Osteocyte (in vitro differentiated cells): Measurements from ENCODE around the gene NCAM2. TPM values are rescaled to one million over a fixed set of nuclear protein-coding genes. Genes with fewer than 3 reads are reported as not detected.

Experiments used
- DNase-seq: peaks from one replicate; pipeline ENCODE4 v3.0.0; 2021; ENCODE audit warnings: mixed read lengths; ENCODE audit not compliant: unreplicated experiment; ENCODE audit errors: extremely low spot score
- H3K27ac Mint-ChIP-seq: one replicate; pipeline ENCODE4 v1.8.0; 2021; ENCODE audit warnings: mild to moderate bottlenecking, mixed read lengths; ENCODE audit not compliant: unreplicated experiment
- H3K27me3 Mint-ChIP-seq: one replicate; pipeline ENCODE4 v1.8.0; 2021; ENCODE audit warnings: mixed read lengths; ENCODE audit not compliant: unreplicated experiment
- H3K36me3 Mint-ChIP-seq: one replicate; pipeline ENCODE4 v1.8.0; 2021; ENCODE audit warnings: mixed read lengths; ENCODE audit not compliant: unreplicated experiment
- H3K4me1 Mint-ChIP-seq: one replicate; pipeline ENCODE4 v1.8.0; 2021; ENCODE audit warnings: mixed read lengths; ENCODE audit not compliant: unreplicated experiment
- H3K4me3 Mint-ChIP-seq: one replicate; pipeline ENCODE4 v1.8.0; 2021; ENCODE audit warnings: mild to moderate bottlenecking, moderate library complexity, mixed read lengths; ENCODE audit not compliant: unreplicated experiment
- H3K9me3 Mint-ChIP-seq: one replicate; pipeline ENCODE4 v1.8.0; 2021; ENCODE audit warnings: mixed read lengths; ENCODE audit not compliant: unreplicated experiment
- total RNA-seq: library from RNA; stranded (reverse); gene quantifications from 2 replicates; pipeline ENCODE4 v1.2.1, GENCODE V29; 2021
- TF ChIP-seq, protein P1 (sequence below): fragments of 200-600 bp; sonication (generic); IDR thresholded peaks from 2 replicates; pipeline ENCODE4 v1.5.0; 2021; ENCODE audit warnings: antibody characterized with exemption, mild to moderate bottlenecking, moderate library complexity

The NCAM2 gene
- total RNA-seq, 1 donor from 2014 or later = 121 TPM

DNA sequence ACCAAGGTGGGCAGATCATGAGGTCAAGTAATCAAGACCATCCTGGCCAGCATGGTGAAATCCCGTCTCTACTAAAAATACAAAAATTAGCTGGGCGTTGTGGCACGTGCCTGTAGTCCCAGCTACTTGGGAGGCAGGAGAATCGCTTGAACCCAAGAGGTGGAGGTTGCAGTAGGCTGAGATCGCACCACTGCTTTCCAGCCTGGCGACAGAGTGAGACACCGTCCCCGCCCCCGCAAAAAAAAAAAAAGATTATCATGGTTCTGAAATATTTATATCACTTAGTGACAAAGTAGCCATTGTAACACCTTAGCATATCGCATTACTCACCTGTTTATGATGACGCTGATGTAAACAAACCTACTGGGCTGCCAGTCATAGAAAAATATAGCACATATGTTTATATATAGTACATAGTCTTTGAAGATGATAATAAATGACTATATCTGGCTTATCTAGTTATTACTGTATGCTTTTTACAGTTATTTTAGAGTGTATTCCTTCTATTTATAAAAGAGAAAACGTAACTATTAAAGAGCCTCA, 160.2 kb downstream of the NCAM2 start:
- DNase-seq = no peak
- TF ChIP-seq, protein P1, sequence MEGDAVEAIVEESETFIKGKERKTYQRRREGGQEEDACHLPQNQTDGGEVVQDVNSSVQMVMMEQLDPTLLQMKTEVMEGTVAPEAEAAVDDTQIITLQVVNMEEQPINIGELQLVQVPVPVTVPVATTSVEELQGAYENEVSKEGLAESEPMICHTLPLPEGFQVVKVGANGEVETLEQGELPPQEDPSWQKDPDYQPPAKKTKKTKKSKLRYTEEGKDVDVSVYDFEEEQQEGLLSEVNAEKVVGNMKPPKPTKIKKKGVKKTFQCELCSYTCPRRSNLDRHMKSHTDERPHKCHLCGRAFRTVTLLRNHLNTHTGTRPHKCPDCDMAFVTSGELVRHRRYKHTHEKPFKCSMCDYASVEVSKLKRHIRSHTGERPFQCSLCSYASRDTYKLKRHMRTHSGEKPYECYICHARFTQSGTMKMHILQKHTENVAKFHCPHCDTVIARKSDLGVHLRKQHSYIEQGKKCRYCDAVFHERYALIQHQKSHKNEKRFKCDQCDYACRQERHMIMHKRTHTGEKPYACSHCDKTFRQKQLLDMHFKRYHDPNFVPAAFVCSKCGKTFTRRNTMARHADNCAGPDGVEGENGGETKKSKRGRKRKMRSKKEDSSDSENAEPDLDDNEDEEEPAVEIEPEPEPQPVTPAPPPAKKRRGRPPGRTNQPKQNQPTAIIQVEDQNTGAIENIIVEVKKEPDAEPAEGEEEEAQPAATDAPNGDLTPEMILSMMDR = no peak
- Mint-ChIP-seq H3K27me3 (no peaks in the 10 kb centered on the region), H3K27ac (no peak overlapping the region), H3K4me1 (peaks cover 6% of the 10 kb centered on the region), H3K4me3 (no peak overlapping the region), H3K9me3 (no peaks in the 10 kb centered on the region), H3K36me3 (no peaks in the 10 kb centered on the region)

DNA sequence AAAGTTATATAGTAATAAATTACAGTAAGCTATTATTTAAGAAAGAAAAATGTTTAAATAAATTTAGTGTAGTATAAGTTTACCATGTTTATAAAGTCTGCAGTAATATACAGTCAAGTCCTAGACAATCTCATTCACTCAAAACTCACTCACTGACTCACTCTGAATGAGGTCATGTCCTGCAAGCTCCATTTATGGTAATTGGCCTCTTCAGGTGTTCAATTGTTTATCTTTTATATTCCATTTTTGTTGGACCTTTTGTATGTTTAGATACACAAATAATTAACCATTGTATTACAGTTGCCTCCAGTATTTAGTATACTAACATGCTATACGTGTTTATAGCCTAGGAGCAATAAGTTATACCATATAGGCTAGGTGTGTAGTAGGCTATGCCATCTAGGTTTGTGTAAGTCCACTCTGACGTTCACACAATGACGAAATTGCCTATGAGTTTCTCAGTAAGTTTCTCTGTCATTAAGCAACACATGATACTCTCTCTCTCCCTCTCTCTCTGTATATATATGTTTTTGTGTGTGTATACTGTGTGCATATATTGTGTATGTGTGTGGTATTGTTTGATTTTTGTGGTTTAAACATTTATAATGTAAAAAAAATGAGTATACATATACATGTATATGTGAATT, 161.2 kb downstream of the NCAM2 start:
- no peaks in the 10 kb centered on the region for H3K9me3 Mint-ChIP-seq
- TF ChIP-seq, protein P1 = no peak
- no peaks in the 10 kb centered on the region for H3K36me3 Mint-ChIP-seq
- no peaks in the 10 kb centered on the region for H3K27me3 Mint-ChIP-seq
- no peak overlapping the region for H3K4me3 Mint-ChIP-seq
- peaks cover 13% of the 10 kb centered on the region for H3K4me1 Mint-ChIP-seq
- H3K27ac Mint-ChIP-seq = no peak overlapping the region
- no peak for DNase-seq

DNA sequence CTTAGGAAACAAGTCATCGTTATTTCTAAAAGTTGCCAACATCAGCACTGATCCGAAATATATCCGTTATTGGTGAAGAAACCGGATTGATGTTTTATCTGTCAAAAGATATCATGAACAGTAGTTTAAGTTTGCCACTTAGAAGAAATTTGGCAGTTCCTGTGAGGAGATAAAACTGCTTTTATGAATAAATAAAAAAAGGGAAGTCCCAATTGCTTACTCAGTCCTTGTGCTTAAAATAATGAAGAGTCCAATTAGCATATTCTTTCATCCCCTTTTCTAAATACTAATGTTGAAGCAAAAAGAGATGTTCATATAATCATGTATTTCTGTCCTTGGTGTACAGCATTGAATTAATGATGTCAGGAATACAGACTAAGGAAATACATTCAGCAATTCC, 164.6 kb downstream of the NCAM2 start:
- Mint-ChIP-seq H3K27ac (no peak overlapping the region), H3K36me3 (peaks cover 10% of the 10 kb centered on the region), H3K4me1 (peaks cover 23% of the 10 kb centered on the region), H3K27me3 (no peaks in the 10 kb centered on the region), H3K9me3 (peaks cover 10% of the 10 kb centered on the region), H3K4me3 (no peak overlapping the region)
- DNase-seq = no peak
- TF ChIP-seq, protein P1 = no peak

GRCh38 chr21:21163904-21164303, 165.7 kb downstream of the NCAM2 start:
- DNase-seq = no peak

DNA sequence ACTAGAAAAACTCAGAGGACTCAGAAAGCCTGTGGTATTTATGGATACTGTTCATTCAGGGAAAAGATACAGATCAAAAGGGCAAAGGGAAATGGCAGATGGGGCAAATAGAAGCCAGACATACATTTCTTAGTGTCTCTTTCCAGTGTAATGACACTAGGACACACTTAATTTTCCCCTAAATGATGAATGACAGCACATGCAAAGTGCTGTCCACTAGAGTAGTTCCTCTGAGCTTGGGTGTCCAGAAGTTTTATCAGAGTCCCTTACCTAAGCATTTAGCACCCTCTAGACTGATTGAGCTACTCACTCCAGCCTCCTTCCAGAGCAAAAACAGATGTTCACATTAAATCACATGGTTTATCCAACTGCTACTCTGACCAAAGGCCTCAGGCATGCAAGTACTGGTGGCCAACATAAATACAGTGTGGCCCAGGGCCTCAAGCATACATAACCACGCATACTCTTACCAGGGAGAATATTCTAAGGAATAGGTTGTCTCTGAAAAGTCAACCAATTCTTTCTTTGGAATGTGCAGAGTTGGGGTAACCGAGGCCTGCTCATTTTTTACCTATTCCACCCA, 166.9 kb downstream of the NCAM2 start:
- TF ChIP-seq, protein P1 = no peak
- no peaks in the 10 kb centered on the region for H3K27me3 Mint-ChIP-seq
- H3K27ac Mint-ChIP-seq = peak overlapping the region; percentile 64
- H3K36me3 Mint-ChIP-seq = peaks cover 17% of the 10 kb centered on the region
- DNase-seq = no peak
- peaks cover 19% of the 10 kb centered on the region for H3K9me3 Mint-ChIP-seq
- H3K4me3 Mint-ChIP-seq = no peak overlapping the region
- peaks cover 23% of the 10 kb centered on the region for H3K4me1 Mint-ChIP-seq

More at GRCh38 chr21:21163904-21164303, 165.7 kb downstream of the NCAM2 start:
- Mint-ChIP-seq H3K27ac (no peak overlapping the region), H3K9me3 (peaks cover 14% of the 10 kb centered on the region), H3K4me3 (no peak overlapping the region), H3K27me3 (no peaks in the 10 kb centered on the region), H3K4me1 (peaks cover 23% of the 10 kb centered on the region), H3K36me3 (peaks cover 14% of the 10 kb centered on the region)
- TF ChIP-seq, protein P1 = peak; percentile 73
